ENCODE measurements around the gene BEND2. TPM values are rescaled to one million over a fixed set of nuclear protein-coding genes. Genes with fewer than 3 reads are reported as not detected.

Gene BEND2
- total and polyA plus RNA-seq, 3 donors from 2014 or later, result 7.8 to 20.0 (median 10.2) TPM

GRCh38 chrX:18170910-18171309, 49.8 kb downstream of the BEND2 start:
- Histone ChIP-seq H3K4me3 (no peak overlapping the region), H3K36me3 (ENCODE audit: low read depth, missing control alignments) (no peaks in the 10 kb centered on the region), H3K9me3 (no peaks in the 10 kb centered on the region), H3K4me1 (no peaks in the 10 kb centered on the region), H3K27me3 (no peaks in the 10 kb centered on the region), H3K27ac (no peak overlapping the region)
- no peak for DNase-seq
- intact Hi-C loops (cut with DNase I; ENCODE audit: low total_unique reads), result no loop called here
- WGBS, 2 donors, result 47 to 87% methylated on average over 6 of the region's 6 CpGs
- TF ChIP-seq POLR2A (IDR thresholded peaks at IDR 0.05) (no peak), CTCF (IDR thresholded peaks at IDR 0.05) (no peak)

- Histone ChIP-seq H3K4me1 (no peaks in the 10 kb centered on the region), H3K4me3 (no peak overlapping the region), H3K27me3 (no peaks in the 10 kb centered on the region), H3K27ac (peak overlapping the region in 1 of 2 donors; percentile 31), H3K36me3 (ENCODE audit: low read depth, missing control alignments) (no peaks in the 10 kb centered on the region), H3K9me3 (no peaks in the 10 kb centered on the region)
- no peak for TF ChIP-seq POLR2A (IDR thresholded peaks at IDR 0.05)
- no peak for TF ChIP-seq CTCF (IDR thresholded peaks at IDR 0.05)
- no peak for DNase-seq
- WGBS, 2 donors, result 78 to 79% methylated on average over 4 of the region's 4 CpGs
- intact Hi-C loops (cut with DNase I; ENCODE audit: low total_unique reads), result no loop called here
Measured at GRCh38 chrX:18166068-18166467, 54.6 kb downstream of the BEND2 start.

GRCh38 chrX:18160369-18160768, 60.3 kb downstream of the BEND2 start:
- Histone ChIP-seq H3K36me3 (ENCODE audit: low read depth, missing control alignments) (no peaks in the 10 kb centered on the region), H3K4me3 (no peak overlapping the region), H3K9me3 (no peaks in the 10 kb centered on the region), H3K4me1 (no peaks in the 10 kb centered on the region), H3K27me3 (no peaks in the 10 kb centered on the region), H3K27ac (peak overlapping the region in 1 of 2 donors; percentile 30)
- DNase-seq, result peak; percentile 45
- WGBS, 2 donors, result 40 to 54% methylated on average over 2 to 3 of the region's 4 CpGs
- TF ChIP-seq POLR2A (IDR thresholded peaks at IDR 0.05) (no peak), CTCF (IDR thresholded peaks at IDR 0.05) (no peak)
- intact Hi-C loops (cut with DNase I; ENCODE audit: low total_unique reads), result no loop called here

GRCh38 chrX:18158963-18159362, 61.7 kb downstream of the BEND2 start:
- H3K9me3 ChIP-seq, result no peaks in the 10 kb centered on the region
- no peaks in the 10 kb centered on the region for H3K4me1 ChIP-seq
- TF ChIP-seq CTCF (IDR thresholded peaks at IDR 0.05) (no peak), POLR2A (IDR thresholded peaks at IDR 0.05) (no peak)
- intact Hi-C loops (cut with DNase I; ENCODE audit: low total_unique reads), result no loop called here
- no peak overlapping the region for H3K4me3 ChIP-seq
- no peaks in the 10 kb centered on the region for H3K27me3 ChIP-seq
- 83 to 95% methylated on average over 2 of the region's 2 CpGs for WGBS, 2 donors
- no peaks in the 10 kb centered on the region for H3K36me3 ChIP-seq (ENCODE audit: low read depth, missing control alignments)
- no peak for DNase-seq
- H3K27ac ChIP-seq, result no peak overlapping the region

- TF ChIP-seq POLR2A (IDR thresholded peaks at IDR 0.05), result no peak
- TF ChIP-seq CTCF (IDR thresholded peaks at IDR 0.05), result no peak
- 10 to 25% methylated on average over 1 of the region's 1 CpG for WGBS, 2 donors
Measured at GRCh38 chrX:18151649-18152048, 69.0 kb downstream of the BEND2 start.

More at GRCh38 chrX:18151649-18152048, 69.0 kb downstream of the BEND2 start:
- Histone ChIP-seq H3K27ac (peak overlapping the region; percentile 39 to 56), H3K27me3 (no peaks in the 10 kb centered on the region), H3K9me3 (no peaks in the 10 kb centered on the region), H3K4me3 (no peak overlapping the region), H3K36me3 (ENCODE audit: low read depth, missing control alignments) (no peaks in the 10 kb centered on the region), H3K4me1 (peaks cover 5% of the 10 kb centered on the region)
- intact Hi-C loops (cut with DNase I; ENCODE audit: low total_unique reads), result no loop called here
- DNase-seq, result peak; percentile 17

All from testis (tissue), 3 donors.